Hepatocyte (in vitro differentiated cells): ENCODE results near the gene BCOR. TPM values are rescaled to one million over a fixed set of nuclear protein-coding genes. Genes with fewer than 3 reads are reported as not detected.
A peak's percentile ranks its signal among the peaks of the same experiment; 100 is the strongest.

Source experiments
- DNase-seq: peaks from one replicate; pipeline ENCODE4 v3.0.0-alpha.2; 2016; ENCODE audit warnings: low spot score
- H2AFZ ChIP-seq: fragments of 200-600 bp; sonication (generic); 2 replicates; pipeline ENCODE4 v1.6.0; 2016; ENCODE audit warnings: antibody characterized with exemption, mild to moderate bottlenecking
- H3K27ac ChIP-seq: fragments of 200-600 bp; sonication (generic); 2 replicates; pipeline ENCODE4 v1.5.1; 2016; ENCODE audit warnings: mild to moderate bottlenecking
- H3K27me3 ChIP-seq: fragments of 200-600 bp; sonication (generic); 2 replicates; pipeline ENCODE4 v1.6.1; 2016
- H3K36me3 ChIP-seq: fragments of 200-600 bp; sonication (generic); replicated peaks from 2 replicates; pipeline ENCODE4 v1.5.1; 2016; ENCODE audit warnings: low read depth; ENCODE audit not compliant: insufficient read depth
- H3K4me1 ChIP-seq: fragments of 200-600 bp; sonication (generic); 2 replicates; pipeline ENCODE4 v1.5.1; 2016; ENCODE audit warnings: mild to moderate bottlenecking, moderate library complexity; ENCODE audit not compliant: insufficient read depth
- H3K4me2 ChIP-seq: fragments of 200-600 bp; sonication (generic); 2 replicates; pipeline ENCODE4 v1.6.0; 2016
- H3K4me3 ChIP-seq: fragments of 200-600 bp; sonication (generic); 2 replicates; pipeline ENCODE4 v1.5.1; 2016; ENCODE audit warnings: mild to moderate bottlenecking
- H3K79me2 ChIP-seq: fragments of 200-600 bp; sonication (generic); 2 replicates; pipeline ENCODE4 v1.6.0; 2017; ENCODE audit warnings: mild to moderate bottlenecking
- H3K9me2 ChIP-seq: fragments of 200-600 bp; sonication (generic); replicated peaks from 2 replicates; pipeline ENCODE4 v1.6.0; 2017; ENCODE audit warnings: mild to moderate bottlenecking; ENCODE audit not compliant: insufficient read depth
- H3K9me3 ChIP-seq: fragments of 200-600 bp; sonication (generic); 2 replicates; pipeline ENCODE4 v1.5.1; 2016; ENCODE audit warnings: low read depth, mild to moderate bottlenecking
- H4K20me1 ChIP-seq: fragments of 200-600 bp; sonication (generic); 2 replicates; pipeline ENCODE4 v1.6.0; 2016; ENCODE audit warnings: mild to moderate bottlenecking; ENCODE audit not compliant: insufficient read depth, poor library complexity, severe bottlenecking
- EZH2 ChIP-seq: fragments of 200-600 bp; sonication (generic); IDR thresholded peaks from 2 replicates; pipeline ENCODE4 v1.6.1; 2016; ENCODE audit warnings: antibody characterized with exemption, mild to moderate bottlenecking, borderline replicate concordance
- EZH2phosphoT487 ChIP-seq: fragments of 200-600 bp; sonication (generic); IDR thresholded peaks from one replicate; pipeline ENCODE4 v1.6.1; 2018; ENCODE audit warnings: antibody characterized with exemption, mild to moderate bottlenecking, low read depth, moderate library complexity; ENCODE audit not compliant: unreplicated experiment, severe bottlenecking
- WGBS: methylation state at CpG from one replicate; pipeline ENCODE4 v1.1.6; 2016; ENCODE audit warnings: low lambda C conversion rate; ENCODE audit errors: missing lambda C conversion rate; 5-methylcytosine and 5-hydroxymethylcytosine counted together
- polyA plus RNA-seq: library from polyadenylated mRNA; unstranded; fragments of >200 nt; fragmentation: Nextera tagmentation; extraction: Ambion mirVana; gene quantifications from 2 replicates; pipeline ENCODE4 v1.2.1, GENCODE V29; 2016
- total RNA-seq: library from RNA; depleted of rRNA; stranded (reverse); fragments of >200 nt; gene quantifications from 2 replicates; pipeline ENCODE4 v1.2.3, GENCODE V29; 2014
- TF ChIP-seq, protein P1 (sequence below): fragments of 200-600 bp; sonication (generic); IDR thresholded peaks from 2 replicates; pipeline ENCODE4 v1.5.1; 2016; ENCODE audit warnings: antibody characterized with exemption, mild to moderate bottlenecking; ENCODE audit not compliant: poor library complexity

The BCOR gene
- total and polyA plus RNA-seq, 2 experiments from 2014 or later, result 13.6 to 22.9 TPM

DNA sequence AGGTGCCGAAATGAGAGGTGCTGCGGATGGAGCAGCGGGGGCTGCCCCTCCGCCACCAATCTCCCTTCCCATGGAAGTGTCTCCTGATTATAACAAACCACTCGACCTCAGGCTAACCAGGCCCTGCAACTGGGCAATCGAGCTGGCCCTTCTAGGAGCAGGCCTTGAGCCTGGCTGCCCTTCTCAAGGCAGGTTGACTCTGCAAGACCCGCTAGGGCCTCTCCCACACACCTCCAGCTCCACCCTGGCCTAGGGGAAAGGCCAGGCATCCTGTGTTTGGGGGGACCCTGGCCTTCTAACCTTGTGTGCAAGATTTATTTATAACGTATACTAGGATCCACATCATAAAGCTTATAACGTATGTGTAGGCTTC lies 3.7 kb upstream of the BCOR start:
- peaks cover 47% of the 10 kb centered on the region for H3K4me1 ChIP-seq
- DNase-seq, result no peak
- H2AFZ ChIP-seq, result no peak overlapping the region
- H4K20me1 ChIP-seq, result no peaks in the 10 kb centered on the region
- H3K79me2 ChIP-seq, result peaks cover 15% of the 10 kb centered on the region
- no peaks in the 10 kb centered on the region for H3K36me3 ChIP-seq
- no peak overlapping the region for H3K4me3 ChIP-seq
- no peaks in the 10 kb centered on the region for H3K9me3 ChIP-seq
- H3K27me3 ChIP-seq, result peaks cover 46% of the 10 kb centered on the region
- TF ChIP-seq, protein P1, sequence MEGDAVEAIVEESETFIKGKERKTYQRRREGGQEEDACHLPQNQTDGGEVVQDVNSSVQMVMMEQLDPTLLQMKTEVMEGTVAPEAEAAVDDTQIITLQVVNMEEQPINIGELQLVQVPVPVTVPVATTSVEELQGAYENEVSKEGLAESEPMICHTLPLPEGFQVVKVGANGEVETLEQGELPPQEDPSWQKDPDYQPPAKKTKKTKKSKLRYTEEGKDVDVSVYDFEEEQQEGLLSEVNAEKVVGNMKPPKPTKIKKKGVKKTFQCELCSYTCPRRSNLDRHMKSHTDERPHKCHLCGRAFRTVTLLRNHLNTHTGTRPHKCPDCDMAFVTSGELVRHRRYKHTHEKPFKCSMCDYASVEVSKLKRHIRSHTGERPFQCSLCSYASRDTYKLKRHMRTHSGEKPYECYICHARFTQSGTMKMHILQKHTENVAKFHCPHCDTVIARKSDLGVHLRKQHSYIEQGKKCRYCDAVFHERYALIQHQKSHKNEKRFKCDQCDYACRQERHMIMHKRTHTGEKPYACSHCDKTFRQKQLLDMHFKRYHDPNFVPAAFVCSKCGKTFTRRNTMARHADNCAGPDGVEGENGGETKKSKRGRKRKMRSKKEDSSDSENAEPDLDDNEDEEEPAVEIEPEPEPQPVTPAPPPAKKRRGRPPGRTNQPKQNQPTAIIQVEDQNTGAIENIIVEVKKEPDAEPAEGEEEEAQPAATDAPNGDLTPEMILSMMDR, result no peak
- TF ChIP-seq EZH2phosphoT487 (no peak), EZH2 (no peak)
- H3K27ac ChIP-seq, result no peak overlapping the region
- no peaks in the 10 kb centered on the region for H3K9me2 ChIP-seq
- no peak overlapping the region for H3K4me2 ChIP-seq
- 81% methylated on average over 9 of the region's 9 CpGs for WGBS

DNA sequence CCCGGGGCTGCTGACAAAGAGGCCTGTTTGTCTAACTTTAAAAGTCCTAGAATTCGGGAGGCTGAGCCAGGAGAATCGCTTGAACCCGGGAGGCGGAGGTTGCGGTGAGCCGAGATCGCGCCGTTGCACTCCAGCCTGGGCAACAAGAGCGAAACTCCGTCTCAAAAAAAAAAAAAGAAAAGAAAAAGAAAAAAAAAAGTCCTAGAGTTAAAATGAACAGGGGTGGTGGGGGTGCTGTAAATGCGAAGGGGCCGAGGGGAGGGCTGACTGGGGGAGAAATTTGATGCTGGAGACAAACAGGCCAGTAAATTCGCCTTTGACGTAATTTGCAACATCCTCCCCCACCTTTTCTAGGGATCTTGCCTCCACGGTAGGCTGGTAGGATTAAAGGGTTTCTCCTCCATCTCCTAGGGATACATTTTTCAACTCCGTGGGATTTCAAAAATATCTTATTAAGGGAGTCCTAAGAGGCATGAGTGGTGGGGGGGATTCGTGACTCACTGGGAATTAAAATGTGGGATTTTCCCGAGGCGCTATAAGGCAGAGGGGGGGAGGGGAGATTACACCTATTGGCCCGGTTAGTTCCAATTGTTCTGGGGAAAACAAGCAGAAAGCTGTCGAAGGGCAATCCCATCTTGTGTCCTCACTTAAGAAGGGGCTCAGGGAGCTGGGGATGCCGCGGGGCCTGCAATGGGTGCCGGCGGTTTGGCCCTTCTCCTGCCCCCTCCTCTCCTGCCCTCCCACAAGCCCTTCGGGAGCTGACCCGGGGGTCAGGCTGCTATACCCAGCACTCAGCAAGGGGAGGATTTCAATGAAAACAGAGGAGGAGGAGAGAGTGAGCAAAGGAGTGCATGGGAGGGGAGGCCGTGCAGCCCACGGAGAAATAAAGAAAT lies 3.0 kb upstream of the BCOR start:
- peak overlapping the region; percentile 23 for H3K4me2 ChIP-seq
- peaks cover 4% of the 10 kb centered on the region for H4K20me1 ChIP-seq
- peaks cover 46% of the 10 kb centered on the region for H3K4me1 ChIP-seq
- peak overlapping the region; percentile 66 for H3K27ac ChIP-seq
- H3K9me2 ChIP-seq, result no peaks in the 10 kb centered on the region
- DNase-seq, result no peak
- no peak overlapping the region for H3K4me3 ChIP-seq
- no peaks in the 10 kb centered on the region for H3K36me3 ChIP-seq
- peaks cover 22% of the 10 kb centered on the region for H3K79me2 ChIP-seq
- 31% methylated on average over 26 of the region's 31 CpGs for WGBS
- peaks cover 46% of the 10 kb centered on the region for H3K27me3 ChIP-seq
- no peak overlapping the region for H2AFZ ChIP-seq
- H3K9me3 ChIP-seq, result no peaks in the 10 kb centered on the region
- TF ChIP-seq EZH2phosphoT487 (no peak), EZH2 (no peak)
- TF ChIP-seq, protein P1, result no peak

DNA sequence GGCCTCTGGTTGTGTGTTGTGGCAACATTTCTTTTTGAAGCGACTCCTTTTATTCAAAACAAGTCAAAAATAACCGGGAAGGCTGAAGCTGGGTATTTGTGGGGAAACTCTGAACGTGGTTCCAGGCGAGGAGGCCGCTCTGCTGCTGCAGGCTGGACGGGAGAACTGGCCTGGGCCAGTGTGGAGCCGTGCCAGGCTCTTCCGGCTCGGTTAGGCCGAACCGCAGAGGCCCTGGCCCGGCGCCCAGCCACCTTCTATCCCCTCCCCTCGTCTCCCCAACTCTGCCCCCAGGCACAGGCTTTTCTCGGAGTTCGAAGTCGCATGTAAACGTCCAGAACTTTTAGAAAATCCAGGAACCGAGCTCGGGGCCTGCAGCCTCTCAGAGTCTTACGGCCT lies 2.4 kb upstream of the BCOR start:
- TF ChIP-seq EZH2phosphoT487, result no peak
- TF ChIP-seq, protein P1, result no peak
- TF ChIP-seq EZH2, result no peak
- Histone ChIP-seq H2AFZ (no peak overlapping the region), H3K79me2 (peaks cover 28% of the 10 kb centered on the region), H3K9me3 (no peaks in the 10 kb centered on the region), H3K4me2 (peak overlapping the region; percentile 99), H3K36me3 (no peaks in the 10 kb centered on the region), H3K27ac (peak overlapping the region; percentile 66), H3K9me2 (no peaks in the 10 kb centered on the region), H4K20me1 (peaks cover 6% of the 10 kb centered on the region), H3K27me3 (peaks cover 48% of the 10 kb centered on the region), H3K4me3 (no peak overlapping the region), H3K4me1 (peaks cover 43% of the 10 kb centered on the region)
- 39% methylated on average over 21 of the region's 21 CpGs for WGBS
- peak; percentile 57 for DNase-seq
